NOMO-1 treated with DMSO at 0.1 percent for 48 hours (cell line): Measurements from ENCODE around the gene GSTO1.

ENCODE experiments used
- DNase-seq: peaks from one replicate; lab custom pipeline; 2025; ENCODE audit not compliant: unreplicated experiment; lab: John Stamatoyannopoulos, UW

The GSTO1 gene

GRCh38 chr10:104303594-104304355 is 49.1 kb downstream of the GSTO1 start:
- no peak for DNase-seq

- DNase-seq: no peak
Measured at GRCh38 chr10:104304356-104304745, 49.7 kb downstream of the GSTO1 start.

GRCh38 chr10:104304927-104305326 is 50.2 kb downstream of the GSTO1 start:
- DNase-seq: no peak

- DNase-seq: no peak
Measured at GRCh38 chr10:104306897-104307296, 52.2 kb downstream of the GSTO1 start.

- DNase-seq: no peak
Measured at GRCh38 chr10:104307576-104308438, 53.1 kb downstream of the GSTO1 start.

- no peak for DNase-seq
Measured at GRCh38 chr10:104308439-104308903, 53.8 kb downstream of the GSTO1 start.

GRCh38 chr10:104309980-104310978 is 55.6 kb downstream of the GSTO1 start:
- no peak for DNase-seq

GRCh38 chr10:104311184-104311720 is 56.6 kb downstream of the GSTO1 start:
- no peak for DNase-seq

- no peak for DNase-seq
Measured at GRCh38 chr10:104314591-104315485, 60.1 kb downstream of the GSTO1 start.

GRCh38 chr10:104315486-104315921 is 60.8 kb downstream of the GSTO1 start:
- no peak for DNase-seq

GRCh38 chr10:104316321-104317099 is 61.8 kb downstream of the GSTO1 start:
- DNase-seq: no peak
